K562 (cell line): ENCODE measurements around the gene NRSN2. TPM values are rescaled to one million over a fixed set of nuclear protein-coding genes. Genes with fewer than 3 reads are reported as not detected.

ENCODE experiments used
- CBX5 ChIP-seq: IDR thresholded peaks from 2 replicates; pipeline ENCODE4 v1.6.1; 2014; ENCODE audit warnings: low read depth, borderline replicate concordance
- ESRRA ChIP-seq: fragments of 450-650 bp; IDR thresholded peaks from 2 replicates; pipeline ENCODE4 v1.6.1; 2014; ENCODE audit warnings: low read depth, mild to moderate bottlenecking, moderate library complexity, borderline replicate concordance
- ETV1 ChIP-seq: fragments of 450-650 bp; conservative IDR thresholded peaks from 2 replicates; pipeline ENCODE4 v1.6.1; 2016; ENCODE audit warnings: missing genetic modification characterization, control low read depth, low read depth, missing compliant biosample characterization
- JUN ChIP-seq, 2 experiments: sonication (generic) in 1 of 2; formaldehyde crosslinking in 1 of 2; IDR thresholded peaks; 2 replicates each; pipeline versions ENCODE4 v1.6.1 to v1.8.0; 2012 to 2022; ENCODE audit warnings: borderline replicate concordance in 2 of 2, mild to moderate bottlenecking in 2 of 2, improper control_type of control experiment in 1 of 2, low read depth in 1 of 2, low read length in 1 of 2, missing genetic modification reagents in 1 of 2
- KDM5B ChIP-seq: fragments of 200-600 bp; sonication (generic); IDR thresholded peaks from 2 replicates; pipeline ENCODE4 v1.6.1; 2012; ENCODE audit warnings: low read depth, mild to moderate bottlenecking, moderate library complexity, low read length, control low read depth, inconsistent platforms; ENCODE audit not compliant: insufficient replicate concordance
- NFXL1 ChIP-seq: fragments of 450-650 bp; formaldehyde crosslinking; IDR thresholded peaks from 2 replicates; pipeline ENCODE4 v1.4.0; 2021; ENCODE audit warnings: mild to moderate bottlenecking
- NR2C1 ChIP-seq, 2 experiments: fragments of 450-650 bp; IDR thresholded peaks; 2 replicates each; pipeline ENCODE4 v1.6.1; 2017; ENCODE audit warnings: mild to moderate bottlenecking in 2 of 2, antibody characterized with exemption in 1 of 2, inconsistent platforms in 1 of 2, missing compliant biosample characterization in 1 of 2, missing genetic modification characterization in 1 of 2
- NR2C2 ChIP-seq, 2 experiments: fragments of 200-800 bp in 1 of 2; sonication (Bioruptor generic) in 1 of 2; sonication (generic) in 1 of 2; formaldehyde crosslinking in 1 of 2; IDR thresholded peaks; 2 replicates each; pipeline versions ENCODE4 v1.6.1 to v1.8.0; 2016 to 2022; ENCODE audit warnings: mild to moderate bottlenecking in 1 of 2, missing compliant biosample characterization in 1 of 2, missing genetic modification characterization in 1 of 2, missing genetic modification reagents in 1 of 2
- XRCC5 ChIP-seq: fragments of 200-400 bp; formaldehyde crosslinking; IDR thresholded peaks from 2 replicates; pipeline ENCODE4 v1.6.1; 2017; ENCODE audit warnings: low read depth, mild to moderate bottlenecking, low read length
- YY1 ChIP-seq, 3 experiments: IDR thresholded peaks; 2 replicates each; pipeline ENCODE4 v1.6.1; 2011; ENCODE audit warnings: low read length in 2 of 3, mild to moderate bottlenecking in 2 of 3, moderate library complexity in 2 of 3, borderline replicate concordance in 1 of 3, control low read depth in 1 of 3, low read depth in 1 of 3; ENCODE audit not compliant: insufficient read depth in 3 of 3, insufficient replicate concordance in 2 of 3, control insufficient read depth in 1 of 3, insufficient read length in 1 of 3; ENCODE audit errors: extremely low read depth in 1 of 3
- ZC3H8 ChIP-seq: fragments of 450-650 bp; IDR thresholded peaks from 2 replicates; pipeline ENCODE4 v1.6.1; 2017
- ZNF224 ChIP-seq: sonication (generic); formaldehyde crosslinking; IDR thresholded peaks from 2 replicates; pipeline ENCODE4 v1.8.0; 2022; ENCODE audit warnings: mild to moderate bottlenecking, missing genetic modification reagents
- ZNF354B ChIP-seq: fragments of 250-450 bp; sonication (Bioruptor Pico); IDR thresholded peaks from 2 replicates; pipeline ENCODE4 v1.4.0; 2020
- ZNF41 ChIP-seq: fragments of 250-450 bp; sonication (Bioruptor Pico); conservative IDR thresholded peaks from 2 replicates; pipeline ENCODE4 v1.4.0; 2020; ENCODE audit warnings: mild to moderate bottlenecking
- ZNF583 ChIP-seq: fragments of 250-450 bp; sonication (Bioruptor Pico); IDR thresholded peaks from 2 replicates; pipeline ENCODE4 v1.4.0; 2020
- polyA plus RNA-seq, 8 experiments: library from polyadenylated mRNA; depleted of rRNA in 4 of 8; stranded (reverse) in 5 of 8; unstranded in 3 of 8; fragments of >200 nt; fragmentation: Nextera tagmentation in 2 of 8; fragmentation: Illumina TruSeq in 1 of 8; extraction: Ambion mirVana in 2 of 8; extraction: Trizol in 1 of 8; gene quantifications; 2 replicates each; pipeline versions ENCODE4 v1.2.1 to v1.2.3, GENCODE V29; 2011 to 2014; ENCODE audit warnings: inconsistent platforms in 1 of 8, missing spikeins in 1 of 8
- total RNA-seq, 7 experiments: library from RNA; depleted of rRNA in 6 of 7; stranded (reverse); fragments of >200 nt in 6 of 7; fragmentation: Illumina TruSeq in 2 of 7; extraction: Trizol in 2 of 7; gene quantifications; 2 replicates each; pipeline versions ENCODE4 v1.2.1 to v1.2.3, GENCODE V29; 2011 to 2021; ENCODE audit warnings: low replicate concordance in 1 of 7
- TF ChIP-seq, protein P1 (sequence below): sonication (generic); IDR thresholded peaks from 2 replicates; pipeline ENCODE4 v1.6.1; 2016
- TF ChIP-seq, protein P2 (sequence below): IDR thresholded peaks from 3 replicates; pipeline ENCODE4 v1.6.1; 2011; ENCODE audit warnings: borderline replicate concordance, mild to moderate bottlenecking; ENCODE audit not compliant: insufficient read length, insufficient read depth
- TF ChIP-seq, protein P3 (sequence below): sonication (generic); formaldehyde crosslinking; IDR thresholded peaks from 2 replicates; pipeline ENCODE4 v1.8.0; 2022; ENCODE audit warnings: mild to moderate bottlenecking, missing genetic modification reagents
- TF ChIP-seq, protein P4 (sequence below), 3 experiments: IDR thresholded peaks in 2 of 3; conservative IDR thresholded peaks in 1 of 3; 2 replicates each; pipeline ENCODE4 v1.5.1; 2011 to 2012; ENCODE audit warnings: low read length in 3 of 3, mild to moderate bottlenecking in 3 of 3, control low read depth in 2 of 3, improper control_type of control experiment in 1 of 3, inconsistent platforms in 1 of 3, low read depth in 1 of 3, mixed read lengths in 1 of 3, moderate library complexity in 1 of 3; ENCODE audit not compliant: insufficient read depth in 2 of 3

The NRSN2 gene
- total and polyA plus RNA-seq, 9 of the 15 experiments (the other 6 are each of a cell fraction or from before 2014, with no cell fraction given), result 7.5 to 29.7 (median 11.1) TPM

DNA sequence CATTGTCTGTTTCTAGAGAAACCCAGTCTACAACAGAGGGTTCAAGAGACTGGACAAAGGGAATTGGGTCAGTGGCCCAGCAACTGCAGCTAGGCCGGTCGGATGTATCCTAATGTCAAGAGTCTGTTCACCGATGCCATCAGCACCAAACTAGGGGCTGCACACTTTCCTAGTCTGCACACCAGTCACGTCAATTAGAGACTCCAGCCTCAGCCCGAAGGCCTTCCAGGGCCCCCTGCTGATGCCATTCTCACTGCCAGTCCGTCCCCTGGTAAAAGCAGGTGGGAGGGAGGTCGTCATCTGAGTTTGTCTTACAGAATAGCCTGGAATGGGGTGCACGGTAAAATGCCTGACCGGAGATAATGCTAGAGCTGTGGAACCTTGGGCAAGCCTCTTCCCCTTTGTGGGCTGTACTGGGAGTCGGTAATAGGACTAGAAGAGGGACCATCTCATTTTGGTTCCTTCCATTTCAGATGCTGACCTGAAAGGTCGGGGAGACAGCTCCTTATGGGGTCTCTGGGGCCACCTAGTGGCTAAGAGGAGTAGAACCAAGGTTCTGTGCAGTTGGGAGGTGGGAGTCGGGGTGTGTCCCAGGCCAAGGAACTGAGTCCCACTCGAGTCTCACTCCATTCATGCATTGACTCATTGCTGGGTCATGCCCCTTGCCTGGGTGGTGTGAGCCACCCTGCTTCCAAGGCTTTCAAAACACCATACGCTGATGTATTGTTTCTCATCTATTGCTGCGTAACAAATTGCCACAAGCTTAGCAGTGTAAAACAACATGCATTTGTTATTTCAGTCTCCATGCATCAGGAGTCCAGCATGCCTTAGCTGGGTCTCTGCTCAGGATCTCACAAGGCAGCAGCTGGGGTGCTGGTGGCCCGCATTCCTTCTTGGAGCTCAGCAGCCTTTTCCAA is 16.4 kb upstream of the NRSN2 start (continued):
- TF ChIP-seq ZNF354B (CRISPR knock-in tag) (no peak), XRCC5 (0 out of 2 replicates have a peak, but pooled peaks have one; percentile 47), ZNF583 (CRISPR knock-in tag) (no peak), NR2C2 (CRISPR knock-in tag; IDR thresholded peaks at IDR 0.05) (no peak), NR2C2 (tag; IDR thresholded peaks at IDR 0.05) (no peak), ZNF224 (CRISPR knock-in tag) (no peak), ZNF41 (no peak), CBX5 (no peak), JUN (IDR thresholded peaks at IDR 0.05; ENCODE audit: borderline replicate concordance, low read depth, low read length) (no peak), JUN (CRISPR knock-in tag; IDR thresholded peaks at IDR 0.05; ENCODE audit: borderline replicate concordance) (peak; percentile 40; the same call in 1 of the 2 replicates), ETV1 (tag) (no peak), NR2C1 (IDR thresholded peaks at IDR 0.05) (peak; percentile 34; the same call in 1 of the 2 replicates), NR2C1 (tag; IDR thresholded peaks at IDR 0.05) (0 out of 2 replicates have a peak, but pooled peaks have one; percentile 19), NFXL1 (CRISPR knock-in tag) (no peak), KDM5B (peak; percentile 16), YY1 (IDR thresholded peaks at IDR 0.05; ENCODE audit: borderline replicate concordance in 1 of 3, control insufficient read depth in 1 of 3, extremely low read depth in 1 of 3, insufficient read depth in 3 of 3, insufficient read length in 1 of 3, insufficient replicate concordance in 2 of 3, low read depth in 1 of 3, low read length in 2 of 3) (peak in 1 of 3 experiments; percentile 37), ZC3H8 (no peak), ESRRA (peak; percentile 38; the same call in 1 of the 2 replicates)
- TF ChIP-seq, protein P1, sequence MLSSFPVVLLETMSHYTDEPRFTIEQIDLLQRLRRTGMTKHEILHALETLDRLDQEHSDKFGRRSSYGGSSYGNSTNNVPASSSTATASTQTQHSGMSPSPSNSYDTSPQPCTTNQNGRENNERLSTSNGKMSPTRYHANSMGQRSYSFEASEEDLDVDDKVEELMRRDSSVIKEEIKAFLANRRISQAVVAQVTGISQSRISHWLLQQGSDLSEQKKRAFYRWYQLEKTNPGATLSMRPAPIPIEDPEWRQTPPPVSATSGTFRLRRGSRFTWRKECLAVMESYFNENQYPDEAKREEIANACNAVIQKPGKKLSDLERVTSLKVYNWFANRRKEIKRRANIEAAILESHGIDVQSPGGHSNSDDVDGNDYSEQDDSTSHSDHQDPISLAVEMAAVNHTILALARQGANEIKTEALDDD, result no peak
- TF ChIP-seq, protein P2, sequence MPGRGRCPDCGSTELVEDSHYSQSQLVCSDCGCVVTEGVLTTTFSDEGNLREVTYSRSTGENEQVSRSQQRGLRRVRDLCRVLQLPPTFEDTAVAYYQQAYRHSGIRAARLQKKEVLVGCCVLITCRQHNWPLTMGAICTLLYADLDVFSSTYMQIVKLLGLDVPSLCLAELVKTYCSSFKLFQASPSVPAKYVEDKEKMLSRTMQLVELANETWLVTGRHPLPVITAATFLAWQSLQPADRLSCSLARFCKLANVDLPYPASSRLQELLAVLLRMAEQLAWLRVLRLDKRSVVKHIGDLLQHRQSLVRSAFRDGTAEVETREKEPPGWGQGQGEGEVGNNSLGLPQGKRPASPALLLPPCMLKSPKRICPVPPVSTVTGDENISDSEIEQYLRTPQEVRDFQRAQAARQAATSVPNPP, result no peak
- TF ChIP-seq, protein P3, sequence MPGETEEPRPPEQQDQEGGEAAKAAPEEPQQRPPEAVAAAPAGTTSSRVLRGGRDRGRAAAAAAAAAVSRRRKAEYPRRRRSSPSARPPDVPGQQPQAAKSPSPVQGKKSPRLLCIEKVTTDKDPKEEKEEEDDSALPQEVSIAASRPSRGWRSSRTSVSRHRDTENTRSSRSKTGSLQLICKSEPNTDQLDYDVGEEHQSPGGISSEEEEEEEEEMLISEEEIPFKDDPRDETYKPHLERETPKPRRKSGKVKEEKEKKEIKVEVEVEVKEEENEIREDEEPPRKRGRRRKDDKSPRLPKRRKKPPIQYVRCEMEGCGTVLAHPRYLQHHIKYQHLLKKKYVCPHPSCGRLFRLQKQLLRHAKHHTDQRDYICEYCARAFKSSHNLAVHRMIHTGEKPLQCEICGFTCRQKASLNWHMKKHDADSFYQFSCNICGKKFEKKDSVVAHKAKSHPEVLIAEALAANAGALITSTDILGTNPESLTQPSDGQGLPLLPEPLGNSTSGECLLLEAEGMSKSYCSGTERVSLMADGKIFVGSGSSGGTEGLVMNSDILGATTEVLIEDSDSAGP, result no peak
- TF ChIP-seq, protein P4, sequence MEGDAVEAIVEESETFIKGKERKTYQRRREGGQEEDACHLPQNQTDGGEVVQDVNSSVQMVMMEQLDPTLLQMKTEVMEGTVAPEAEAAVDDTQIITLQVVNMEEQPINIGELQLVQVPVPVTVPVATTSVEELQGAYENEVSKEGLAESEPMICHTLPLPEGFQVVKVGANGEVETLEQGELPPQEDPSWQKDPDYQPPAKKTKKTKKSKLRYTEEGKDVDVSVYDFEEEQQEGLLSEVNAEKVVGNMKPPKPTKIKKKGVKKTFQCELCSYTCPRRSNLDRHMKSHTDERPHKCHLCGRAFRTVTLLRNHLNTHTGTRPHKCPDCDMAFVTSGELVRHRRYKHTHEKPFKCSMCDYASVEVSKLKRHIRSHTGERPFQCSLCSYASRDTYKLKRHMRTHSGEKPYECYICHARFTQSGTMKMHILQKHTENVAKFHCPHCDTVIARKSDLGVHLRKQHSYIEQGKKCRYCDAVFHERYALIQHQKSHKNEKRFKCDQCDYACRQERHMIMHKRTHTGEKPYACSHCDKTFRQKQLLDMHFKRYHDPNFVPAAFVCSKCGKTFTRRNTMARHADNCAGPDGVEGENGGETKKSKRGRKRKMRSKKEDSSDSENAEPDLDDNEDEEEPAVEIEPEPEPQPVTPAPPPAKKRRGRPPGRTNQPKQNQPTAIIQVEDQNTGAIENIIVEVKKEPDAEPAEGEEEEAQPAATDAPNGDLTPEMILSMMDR (IDR thresholded peaks at IDR 0.05 in 2 of 3, conservative IDR thresholded peaks at IDR 0.05 in 1 of 3; ENCODE audit: insufficient read depth in 2 of 3, low read depth in 1 of 3, low read length in 3 of 3), result peak; percentile 66 to 87 (median 84)
